ENCODE measurements around the gene ZNF778.
"Not testable (repeated sequence)": the region's sequence is repeated elsewhere in the genome, so short reads cannot be mapped to it uniquely, and the experiment has no call there.

Gene ZNF778

DNA sequence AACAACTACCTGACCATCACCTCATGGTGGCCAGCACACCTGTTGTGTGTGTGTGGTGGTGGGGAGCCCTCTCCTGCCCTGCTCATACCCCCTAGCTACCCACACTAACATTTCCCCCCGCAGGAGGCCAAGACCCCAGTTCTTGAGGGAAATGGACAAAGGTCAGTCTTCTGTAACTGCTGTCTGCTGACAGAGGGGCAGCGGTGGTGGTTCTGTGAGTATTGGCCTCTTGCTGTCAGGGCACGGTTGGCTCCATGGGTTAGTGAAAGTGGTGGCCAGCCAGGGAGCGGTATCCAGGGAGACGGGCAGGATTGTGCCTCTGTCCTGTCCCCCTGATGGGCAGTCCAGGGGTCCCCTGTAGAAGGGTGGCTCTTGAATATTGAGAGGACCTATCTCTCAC, 26.2 kb downstream of the ZNF778 start:
- Histone ChIP-seq H3F3A (ENCODE audit: low read depth) (peaks cover 4% of the 10 kb centered on the region; the same call in 1 of the 2 replicates), H3K9me3 (ENCODE audit: insufficient read depth, low read depth, low read length) (no peaks in the 10 kb centered on the region), H3K79me2 (ENCODE audit: insufficient read depth, low read length) (no peaks in the 10 kb centered on the region), H4K20me1 (ENCODE audit: insufficient read depth, low read length, poor library complexity, severe bottlenecking) (no peaks in the 10 kb centered on the region), H3K9me2 (replicated peaks; ENCODE audit: low read depth, low read length) (no peaks in the 10 kb centered on the region), H3K27me3 (ENCODE audit: insufficient read depth, low read length, poor library complexity, severe bottlenecking) (no peaks in the 10 kb centered on the region), H3K4me3 (ENCODE audit: low read length, poor library complexity, severe bottlenecking) (no peak overlapping the region), H2AFZ (ENCODE audit: low read length) (no peak overlapping the region), H3K36me3 (ENCODE audit: insufficient read depth, low read length) (no peaks in the 10 kb centered on the region), H3K9ac (ENCODE audit: low read depth, low read length, poor library complexity, severe bottlenecking) (no peak overlapping the region), H3K4me2 (ENCODE audit: low read depth, low read length, poor library complexity, severe bottlenecking) (no peak overlapping the region), H3K4me1 (ENCODE audit: insufficient read depth, low read length, poor library complexity, severe bottlenecking) (peaks cover 4% of the 10 kb centered on the region)
- TF ChIP-seq, protein P1, sequence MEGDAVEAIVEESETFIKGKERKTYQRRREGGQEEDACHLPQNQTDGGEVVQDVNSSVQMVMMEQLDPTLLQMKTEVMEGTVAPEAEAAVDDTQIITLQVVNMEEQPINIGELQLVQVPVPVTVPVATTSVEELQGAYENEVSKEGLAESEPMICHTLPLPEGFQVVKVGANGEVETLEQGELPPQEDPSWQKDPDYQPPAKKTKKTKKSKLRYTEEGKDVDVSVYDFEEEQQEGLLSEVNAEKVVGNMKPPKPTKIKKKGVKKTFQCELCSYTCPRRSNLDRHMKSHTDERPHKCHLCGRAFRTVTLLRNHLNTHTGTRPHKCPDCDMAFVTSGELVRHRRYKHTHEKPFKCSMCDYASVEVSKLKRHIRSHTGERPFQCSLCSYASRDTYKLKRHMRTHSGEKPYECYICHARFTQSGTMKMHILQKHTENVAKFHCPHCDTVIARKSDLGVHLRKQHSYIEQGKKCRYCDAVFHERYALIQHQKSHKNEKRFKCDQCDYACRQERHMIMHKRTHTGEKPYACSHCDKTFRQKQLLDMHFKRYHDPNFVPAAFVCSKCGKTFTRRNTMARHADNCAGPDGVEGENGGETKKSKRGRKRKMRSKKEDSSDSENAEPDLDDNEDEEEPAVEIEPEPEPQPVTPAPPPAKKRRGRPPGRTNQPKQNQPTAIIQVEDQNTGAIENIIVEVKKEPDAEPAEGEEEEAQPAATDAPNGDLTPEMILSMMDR (conservative IDR thresholded peaks at IDR 0.05; ENCODE audit: low read length) = no peak
- TF ChIP-seq EZH2phosphoT487 (IDR thresholded peaks at IDR 0.05; ENCODE audit: borderline replicate concordance) = no peak

DNA sequence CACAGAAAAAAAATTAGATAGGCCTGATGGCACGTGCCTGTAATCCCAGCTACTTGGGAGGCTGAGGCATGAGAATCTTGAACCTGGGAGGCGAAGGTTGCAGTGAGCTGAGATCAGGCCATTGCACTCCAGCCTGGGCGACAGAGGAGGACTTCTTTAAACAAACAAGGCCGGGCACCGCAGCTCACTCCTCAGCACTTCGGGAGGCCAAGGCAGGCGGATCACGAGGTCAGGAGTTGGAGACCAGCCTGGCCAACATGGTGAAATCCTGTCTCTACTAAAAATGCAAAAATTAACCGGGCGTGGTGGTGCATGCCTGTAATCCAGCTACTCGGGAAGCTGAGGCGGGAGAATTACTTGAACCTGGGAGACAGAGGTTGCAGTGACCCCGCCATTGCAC, 26.8 kb downstream of the ZNF778 start:
- not testable (repeated sequence) for H3K4me3 ChIP-seq (ENCODE audit: low read length, poor library complexity, severe bottlenecking); H3K79me2 ChIP-seq (ENCODE audit: insufficient read depth, low read length); H3K4me1 ChIP-seq (ENCODE audit: insufficient read depth, low read length, poor library complexity, severe bottlenecking); H3F3A ChIP-seq (ENCODE audit: low read depth); H3K36me3 ChIP-seq (ENCODE audit: insufficient read depth, low read length); H4K20me1 ChIP-seq (ENCODE audit: insufficient read depth, low read length, poor library complexity, severe bottlenecking); H3K9me2 ChIP-seq (replicated peaks; ENCODE audit: low read depth, low read length); H2AFZ ChIP-seq (ENCODE audit: low read length); H3K4me2 ChIP-seq (ENCODE audit: low read depth, low read length, poor library complexity, severe bottlenecking); H3K27me3 ChIP-seq (ENCODE audit: insufficient read depth, low read length, poor library complexity, severe bottlenecking); H3K9ac ChIP-seq (ENCODE audit: low read depth, low read length, poor library complexity, severe bottlenecking); H3K9me3 ChIP-seq (ENCODE audit: insufficient read depth, low read depth, low read length)

DNA sequence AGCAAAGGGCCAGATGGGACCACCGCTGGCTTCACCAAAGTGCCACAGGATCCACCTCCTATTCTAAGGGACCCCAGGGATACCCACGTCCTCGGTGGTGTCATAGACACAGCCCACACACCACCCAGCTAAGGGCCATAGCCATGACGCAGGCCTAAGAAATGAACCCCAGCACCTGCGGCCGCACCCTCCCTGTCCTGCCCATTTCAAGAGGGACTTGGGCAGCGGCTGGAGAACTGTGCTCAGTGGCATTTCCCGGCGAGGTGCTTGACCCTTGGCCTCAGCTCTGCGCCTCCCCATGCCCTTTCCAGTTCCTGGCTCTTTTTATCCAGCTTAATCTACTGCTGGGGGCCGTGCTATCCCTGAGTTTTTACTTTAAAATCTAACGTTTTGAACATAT, 27.3 kb downstream of the ZNF778 start:
- Histone ChIP-seq H2AFZ (ENCODE audit: low read length) (no peak overlapping the region), H3K27me3 (ENCODE audit: insufficient read depth, low read length, poor library complexity, severe bottlenecking) (no peaks in the 10 kb centered on the region), H3K9me3 (ENCODE audit: insufficient read depth, low read depth, low read length) (no peaks in the 10 kb centered on the region), H4K20me1 (ENCODE audit: insufficient read depth, low read length, poor library complexity, severe bottlenecking) (no peaks in the 10 kb centered on the region), H3K36me3 (ENCODE audit: insufficient read depth, low read length) (no peaks in the 10 kb centered on the region), H3F3A (ENCODE audit: low read depth) (peaks cover 4% of the 10 kb centered on the region; the same call in 1 of the 2 replicates), H3K4me3 (ENCODE audit: low read length, poor library complexity, severe bottlenecking) (no peak overlapping the region), H3K79me2 (ENCODE audit: insufficient read depth, low read length) (no peaks in the 10 kb centered on the region), H3K9me2 (replicated peaks; ENCODE audit: low read depth, low read length) (no peaks in the 10 kb centered on the region), H3K4me1 (ENCODE audit: insufficient read depth, low read length, poor library complexity, severe bottlenecking) (peaks cover 3% of the 10 kb centered on the region), H3K9ac (ENCODE audit: low read depth, low read length, poor library complexity, severe bottlenecking) (no peak overlapping the region), H3K4me2 (ENCODE audit: low read depth, low read length, poor library complexity, severe bottlenecking) (no peak overlapping the region)
- TF ChIP-seq, protein P1 (conservative IDR thresholded peaks at IDR 0.05; ENCODE audit: low read length) = no peak
- no peak for TF ChIP-seq EZH2phosphoT487 (IDR thresholded peaks at IDR 0.05; ENCODE audit: borderline replicate concordance)

DNA sequence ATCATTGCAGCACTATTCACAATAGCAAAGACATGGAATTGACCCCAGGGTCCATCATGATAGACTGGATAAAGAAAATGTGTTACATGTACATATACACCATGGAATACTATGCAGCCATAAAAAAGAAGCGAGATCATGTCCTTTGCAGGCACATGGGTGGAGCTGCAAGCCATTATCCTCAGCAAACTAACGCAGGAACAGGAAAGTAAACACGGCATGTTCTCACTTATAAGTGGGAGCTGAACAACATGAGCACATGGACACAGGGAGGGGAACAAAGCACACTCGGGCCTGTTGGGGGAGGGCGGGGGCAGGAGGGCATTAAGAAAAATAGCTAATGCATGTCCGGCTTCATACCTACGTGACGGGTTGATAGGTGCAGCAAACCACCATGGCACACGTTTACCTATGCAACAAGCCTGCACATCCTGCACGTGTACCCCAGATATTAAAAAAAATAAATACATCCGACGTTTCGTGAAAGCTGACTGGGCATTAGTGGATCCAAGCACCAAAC, 28.9 kb downstream of the ZNF778 start:
- H4K20me1 ChIP-seq (ENCODE audit: insufficient read depth, low read length, poor library complexity, severe bottlenecking) = no peaks in the 10 kb centered on the region
- H3K27me3 ChIP-seq (ENCODE audit: insufficient read depth, low read length, poor library complexity, severe bottlenecking) = no peaks in the 10 kb centered on the region
- peaks cover under 1% of the 10 kb centered on the region; the same call in 1 of the 2 replicates for H3F3A ChIP-seq (ENCODE audit: low read depth)
- no peak overlapping the region for H3K9ac ChIP-seq (ENCODE audit: low read depth, low read length, poor library complexity, severe bottlenecking)
- no peaks in the 10 kb centered on the region for H3K79me2 ChIP-seq (ENCODE audit: insufficient read depth, low read length)
- H3K9me2 ChIP-seq (replicated peaks; ENCODE audit: low read depth, low read length) = no peaks in the 10 kb centered on the region
- no peaks in the 10 kb centered on the region for H3K9me3 ChIP-seq (ENCODE audit: insufficient read depth, low read depth, low read length)
- H3K36me3 ChIP-seq (ENCODE audit: insufficient read depth, low read length) = no peaks in the 10 kb centered on the region
- H3K4me3 ChIP-seq (ENCODE audit: low read length, poor library complexity, severe bottlenecking) = no peak overlapping the region
- H2AFZ ChIP-seq (ENCODE audit: low read length) = no peak overlapping the region
- no peak overlapping the region for H3K4me2 ChIP-seq (ENCODE audit: low read depth, low read length, poor library complexity, severe bottlenecking)
- no peaks in the 10 kb centered on the region for H3K4me1 ChIP-seq (ENCODE audit: insufficient read depth, low read length, poor library complexity, severe bottlenecking)
- TF ChIP-seq EZH2phosphoT487 (IDR thresholded peaks at IDR 0.05; ENCODE audit: borderline replicate concordance) = no peak
- TF ChIP-seq, protein P1 (conservative IDR thresholded peaks at IDR 0.05; ENCODE audit: low read length) = no peak
